K562 (cell line): Measurements from ENCODE around the gene MYO1D. TPM values are rescaled to one million over a fixed set of nuclear protein-coding genes. Genes with fewer than 3 reads are reported as not detected.

ENCODE experiments used
- BRCA1 ChIP-seq, 2 experiments: fragments of 450-650 bp in 1 of 2; sonication (generic) in 1 of 2; formaldehyde crosslinking in 1 of 2; IDR thresholded peaks; 2 replicates each; pipeline versions ENCODE4 v1.5.0 to v1.6.1; 2017 to 2020; ENCODE audit warnings: mild to moderate bottlenecking in 1 of 2, missing genetic modification reagents in 1 of 2
- ERF ChIP-seq: fragments of 450-650 bp; formaldehyde crosslinking; IDR thresholded peaks from 2 replicates; pipeline ENCODE4 v1.4.0; 2020; ENCODE audit warnings: mild to moderate bottlenecking, mixed read lengths
- FOXA1 ChIP-seq: fragments of 450-650 bp; IDR thresholded peaks from 2 replicates; pipeline ENCODE4 v1.6.1; 2016; ENCODE audit warnings: mild to moderate bottlenecking, borderline replicate concordance
- IFI16 ChIP-seq: fragments of 250-450 bp; sonication (Bioruptor Pico); IDR thresholded peaks from 2 replicates; pipeline ENCODE4 v2.1.2; 2022; ENCODE audit warnings: mild to moderate bottlenecking, inconsistent platforms
- KAT2B ChIP-seq: IDR thresholded peaks from one replicate; pipeline ENCODE4 v1.6.1; 2012; ENCODE audit warnings: low read depth, mild to moderate bottlenecking, control low read depth, inconsistent platforms, low read length, moderate library complexity
- KLF16 ChIP-seq: IDR thresholded peaks from 2 replicates; pipeline ENCODE4 v1.6.1; 2016; ENCODE audit warnings: antibody characterized with exemption
- MAFF ChIP-seq: IDR thresholded peaks from 2 replicates; pipeline ENCODE4 v1.6.1; 2012; ENCODE audit warnings: low read length, improper control_type of control experiment
- MAFG ChIP-seq: fragments of 450-650 bp; conservative IDR thresholded peaks from 2 replicates; pipeline ENCODE4 v1.6.1; 2016; ENCODE audit warnings: missing genetic modification characterization, missing compliant biosample characterization
- MAFK ChIP-seq: IDR thresholded peaks from 2 replicates; pipeline ENCODE4 v1.6.1; 2011; ENCODE audit warnings: low read length, improper control_type of control experiment
- MAZ ChIP-seq, 2 experiments: fragments of 450-650 bp in 1 of 2; sonication (generic) in 1 of 2; formaldehyde crosslinking; IDR thresholded peaks in 1 of 2; conservative IDR thresholded peaks in 1 of 2; 2 replicates each; pipeline versions ENCODE4 v1.4.0 to v1.5.0; 2020; ENCODE audit warnings: mild to moderate bottlenecking in 1 of 2, missing genetic modification reagents in 1 of 2
- PPARD ChIP-seq: fragments of 250-450 bp; sonication (Bioruptor Pico); IDR thresholded peaks from 2 replicates; pipeline ENCODE4 v1.8.0; 2022; ENCODE audit warnings: inconsistent platforms, mild to moderate bottlenecking, moderate library complexity
- RBM25 ChIP-seq: fragments of 200-400 bp; formaldehyde crosslinking; IDR thresholded peaks from 2 replicates; pipeline ENCODE4 v1.6.1; 2018; ENCODE audit warnings: low read length, low read depth, moderate library complexity; ENCODE audit not compliant: severe bottlenecking
- RHOXF2B ChIP-seq: fragments of 250-450 bp; sonication (Bioruptor Pico); conservative IDR thresholded peaks from 2 replicates; pipeline ENCODE4 v1.5.1; 2021
- TCF7L2 ChIP-seq: fragments of 150-350 bp; IDR thresholded peaks from 2 replicates; pipeline ENCODE4 v1.6.1; 2016; ENCODE audit warnings: low read depth, mild to moderate bottlenecking, low read length, moderate library complexity
- TOE1 ChIP-seq, 2 experiments: fragments of 450-650 bp in 1 of 2; sonication (generic) in 1 of 2; formaldehyde crosslinking in 1 of 2; IDR thresholded peaks; 2 replicates each; pipeline versions ENCODE4 v1.7.1 to v1.8.0; 2016 to 2022; ENCODE audit warnings: borderline replicate concordance in 2 of 2, mild to moderate bottlenecking in 2 of 2, antibody characterized with exemption in 1 of 2, inconsistent platforms in 1 of 2, low read depth in 1 of 2, missing genetic modification reagents in 1 of 2, moderate library complexity in 1 of 2
- U2AF2 ChIP-seq: fragments of 200-400 bp; formaldehyde crosslinking; optimal IDR thresholded peaks from 2 replicates; pipeline ENCODE3; 2017; ENCODE audit warnings: low read depth, mild to moderate bottlenecking, low read length
- ZBTB33 ChIP-seq: sonication (generic); formaldehyde crosslinking; IDR thresholded peaks from 2 replicates; pipeline ENCODE4 v1.8.1; 2023; ENCODE audit warnings: mild to moderate bottlenecking, missing genetic modification reagents
- ZBTB5 ChIP-seq: fragments of 450-650 bp; IDR thresholded peaks from 2 replicates; pipeline ENCODE4 v1.6.1; 2017; ENCODE audit warnings: antibody characterized with exemption
- ZNF133 ChIP-seq: fragments of 250-450 bp; sonication (Bioruptor Pico); IDR thresholded peaks from 2 replicates; pipeline ENCODE4 v1.4.0; 2020; ENCODE audit warnings: mild to moderate bottlenecking
- ZNF668 ChIP-seq: fragments of 250-450 bp; sonication (Bioruptor Pico); IDR thresholded peaks from 2 replicates; pipeline ENCODE4 v1.8.0; 2022; ENCODE audit warnings: mild to moderate bottlenecking, inconsistent platforms
- ZNF785 ChIP-seq: fragments of 250-450 bp; sonication (Bioruptor Pico); IDR thresholded peaks from 2 replicates; pipeline ENCODE4 v1.4.0; 2020; ENCODE audit warnings: mild to moderate bottlenecking
- polyA plus RNA-seq, 8 experiments: library from polyadenylated mRNA; depleted of rRNA in 4 of 8; stranded (reverse) in 5 of 8; unstranded in 3 of 8; fragments of >200 nt; fragmentation: Nextera tagmentation in 2 of 8; fragmentation: Illumina TruSeq in 1 of 8; extraction: Ambion mirVana in 2 of 8; extraction: Trizol in 1 of 8; gene quantifications; 2 replicates each; pipeline versions ENCODE4 v1.2.1 to v1.2.3, GENCODE V29; 2011 to 2014; ENCODE audit warnings: inconsistent platforms in 1 of 8, missing spikeins in 1 of 8
- total RNA-seq, 7 experiments: library from RNA; depleted of rRNA in 6 of 7; stranded (reverse); fragments of >200 nt in 6 of 7; fragmentation: Illumina TruSeq in 2 of 7; extraction: Trizol in 2 of 7; gene quantifications; 2 replicates each; pipeline versions ENCODE4 v1.2.1 to v1.2.3, GENCODE V29; 2011 to 2021; ENCODE audit warnings: low replicate concordance in 1 of 7
- TF ChIP-seq, protein P1 (sequence below): sonication (generic); formaldehyde crosslinking; IDR thresholded peaks from 2 replicates; pipeline ENCODE4 v1.8.0; 2022; ENCODE audit warnings: mild to moderate bottlenecking, missing genetic modification reagents
- TF ChIP-seq, protein P2 (sequence below): fragments of 450-650 bp; IDR thresholded peaks from 2 replicates; pipeline ENCODE4 v1.6.1; 2016; ENCODE audit warnings: borderline replicate concordance

The MYO1D gene
- total and polyA plus RNA-seq, 9 of the 15 experiments (the other 6 are each of a cell fraction or from before 2014, with no cell fraction given): 2.1 to 71.2 (median 45.4) TPM

DNA sequence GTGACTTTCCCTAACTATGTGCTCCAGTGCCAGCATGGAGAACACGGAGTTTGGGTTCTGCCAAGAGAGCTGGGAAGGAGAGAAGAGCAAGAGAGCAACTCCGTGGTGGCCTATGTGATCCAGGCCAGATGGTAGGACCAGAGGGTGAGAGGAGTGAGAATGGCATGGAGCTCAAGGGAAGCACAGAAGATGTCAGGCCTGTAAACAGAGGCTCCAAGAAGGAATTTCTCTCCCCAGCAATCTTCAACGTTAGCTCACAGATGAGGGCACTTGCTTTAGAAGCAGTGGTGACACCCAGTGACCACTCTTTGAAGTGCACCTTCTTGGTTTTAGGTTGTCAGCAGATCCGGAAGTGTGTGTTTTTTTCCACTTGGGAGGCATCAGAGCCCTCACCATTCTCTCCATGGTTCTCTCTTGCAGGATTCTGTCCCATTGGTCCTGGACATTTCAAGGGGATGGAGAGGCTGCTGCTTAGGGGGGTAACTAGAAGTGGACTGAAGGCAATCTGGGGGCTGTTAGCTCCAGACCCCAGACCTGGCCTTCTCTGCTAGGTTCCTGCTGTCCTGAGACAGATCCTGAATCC lies 33.0 kb upstream of the MYO1D start (continued):
- TF ChIP-seq ZBTB5: no peak
- TF ChIP-seq TCF7L2: no peak
- no peak for TF ChIP-seq ZNF668 (CRISPR knock-in tag)
- peak; percentile 58 for TF ChIP-seq MAFG
- TF ChIP-seq MAZ (CRISPR knock-in tag; conservative IDR thresholded peaks at IDR 0.05 in 1 of 2, IDR thresholded peaks at IDR 0.05 in 1 of 2): peak in 1 of 2 experiments; percentile 12; a peak in 1 of 4 replicates
- TF ChIP-seq RHOXF2B (CRISPR knock-in tag): no peak
- no peak for TF ChIP-seq U2AF2
- TF ChIP-seq KAT2B: no peak
- TF ChIP-seq, protein P1, sequence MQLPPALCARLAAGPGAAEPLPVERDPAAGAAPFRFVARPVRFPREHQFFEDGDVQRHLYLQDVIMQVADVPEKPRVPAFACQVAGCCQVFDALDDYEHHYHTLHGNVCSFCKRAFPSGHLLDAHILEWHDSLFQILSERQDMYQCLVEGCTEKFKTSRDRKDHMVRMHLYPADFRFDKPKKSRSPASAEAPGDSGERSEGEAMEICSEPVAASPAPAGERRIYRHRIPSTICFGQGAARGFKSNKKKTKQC: no peak
- TF ChIP-seq, protein P2, sequence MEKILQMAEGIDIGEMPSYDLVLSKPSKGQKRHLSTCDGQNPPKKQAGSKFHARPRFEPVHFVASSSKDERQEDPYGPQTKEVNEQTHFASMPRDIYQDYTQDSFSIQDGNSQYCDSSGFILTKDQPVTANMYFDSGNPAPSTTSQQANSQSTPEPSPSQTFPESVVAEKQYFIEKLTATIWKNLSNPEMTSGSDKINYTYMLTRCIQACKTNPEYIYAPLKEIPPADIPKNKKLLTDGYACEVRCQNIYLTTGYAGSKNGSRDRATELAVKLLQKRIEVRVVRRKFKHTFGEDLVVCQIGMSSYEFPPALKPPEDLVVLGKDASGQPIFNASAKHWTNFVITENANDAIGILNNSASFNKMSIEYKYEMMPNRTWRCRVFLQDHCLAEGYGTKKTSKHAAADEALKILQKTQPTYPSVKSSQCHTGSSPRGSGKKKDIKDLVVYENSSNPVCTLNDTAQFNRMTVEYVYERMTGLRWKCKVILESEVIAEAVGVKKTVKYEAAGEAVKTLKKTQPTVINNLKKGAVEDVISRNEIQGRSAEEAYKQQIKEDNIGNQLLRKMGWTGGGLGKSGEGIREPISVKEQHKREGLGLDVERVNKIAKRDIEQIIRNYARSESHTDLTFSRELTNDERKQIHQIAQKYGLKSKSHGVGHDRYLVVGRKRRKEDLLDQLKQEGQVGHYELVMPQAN: no peak
- TF ChIP-seq PPARD: no peak
- no peak for TF ChIP-seq IFI16
- TF ChIP-seq RBM25: no peak
- no peak for TF ChIP-seq FOXA1
- no peak for TF ChIP-seq MAFK
- no peak for TF ChIP-seq ZNF785
- TF ChIP-seq TOE1 (IDR thresholded peaks at IDR 0.05; ENCODE audit: borderline replicate concordance): peak; percentile 42; the same call in 1 of the 2 replicates
- no peak for TF ChIP-seq TOE1 (CRISPR knock-in tag; IDR thresholded peaks at IDR 0.05; ENCODE audit: borderline replicate concordance, low read depth)
- no peak for TF ChIP-seq ZNF133
- no peak for TF ChIP-seq BRCA1 (IDR thresholded peaks at IDR 0.05)
- TF ChIP-seq BRCA1 (CRISPR knock-in tag; IDR thresholded peaks at IDR 0.05): no peak
- no peak for TF ChIP-seq ZBTB33
- peak; percentile 4; the same call in 1 of the 2 replicates for TF ChIP-seq MAFF
- TF ChIP-seq KLF16: peak; percentile 38; the same call in 1 of the 2 replicates
- TF ChIP-seq ERF: no peak
